ENCODE results near the gene MYH14. TPM values are rescaled to one million over a fixed set of nuclear protein-coding genes. Genes with fewer than 3 reads are reported as not detected.

The MYH14 gene
- total RNA-seq = 60.6 TPM

DNA sequence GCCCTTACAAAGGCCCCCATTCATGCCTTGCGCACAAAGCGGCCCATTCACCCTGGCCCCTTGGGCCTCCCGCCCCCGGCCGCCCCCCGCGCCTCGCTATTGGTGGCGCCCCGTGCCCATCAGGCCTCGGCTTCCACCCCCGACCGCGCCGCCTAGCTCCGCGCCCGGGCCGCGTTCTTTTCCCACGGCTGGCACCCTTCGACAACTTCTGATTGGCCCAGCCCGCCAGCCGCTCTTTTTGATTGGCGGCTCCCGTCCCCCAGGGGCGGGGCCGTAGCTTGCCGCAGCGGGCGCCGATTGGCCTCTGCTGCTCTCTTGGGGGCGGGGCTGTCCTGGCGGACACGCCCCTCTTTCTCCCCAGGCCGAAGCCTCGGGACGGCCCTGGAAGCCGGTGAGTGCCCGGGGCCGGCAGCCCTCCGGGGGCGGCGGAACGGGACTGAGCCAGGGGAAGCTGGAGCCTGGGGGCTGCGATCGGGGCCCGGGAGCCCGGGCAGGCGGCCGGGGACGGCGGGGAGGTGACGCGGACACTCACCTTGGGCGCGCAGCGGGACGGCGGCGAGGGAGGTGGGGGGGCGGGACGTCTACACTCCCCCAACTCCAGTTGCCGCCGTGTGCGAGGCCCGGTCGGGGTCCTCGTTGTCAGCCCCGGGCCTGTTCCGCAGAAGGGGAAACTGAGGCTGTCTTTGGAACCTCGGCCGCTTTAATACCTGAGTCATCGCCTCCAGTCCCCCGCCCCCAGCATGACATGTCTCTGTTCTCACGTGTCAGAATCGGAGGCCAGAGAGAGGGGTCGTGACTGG is at the start of gene MYH14:
MYH14 (plus strand) TSS at position 342 of the 800 bp plus-strand sequence. CDS start 6,744 bp downstream, outside the sequence.
- peak; percentile 97 for DNase-seq

DNA sequence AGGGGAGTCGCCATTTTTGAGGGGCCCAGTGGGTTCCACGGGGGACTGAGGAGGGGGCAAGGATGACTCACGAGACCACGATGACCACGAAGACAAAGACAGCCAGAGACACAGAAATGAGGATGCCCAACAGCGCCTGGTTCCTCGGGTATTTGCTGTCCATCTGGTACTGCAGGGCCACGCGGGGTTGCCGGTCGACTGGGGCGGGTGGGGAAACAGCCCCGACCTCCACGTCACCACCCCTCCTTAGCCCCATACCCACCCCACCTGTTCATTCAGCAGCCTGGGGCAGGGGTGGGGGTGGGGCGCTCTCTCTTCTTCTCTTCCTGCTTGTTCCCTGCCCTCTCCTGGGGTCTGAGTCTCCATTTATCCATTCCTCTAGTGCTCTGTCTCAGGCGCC is 48.9 kb upstream of the MYH14 start:
- no peak for DNase-seq

DNA sequence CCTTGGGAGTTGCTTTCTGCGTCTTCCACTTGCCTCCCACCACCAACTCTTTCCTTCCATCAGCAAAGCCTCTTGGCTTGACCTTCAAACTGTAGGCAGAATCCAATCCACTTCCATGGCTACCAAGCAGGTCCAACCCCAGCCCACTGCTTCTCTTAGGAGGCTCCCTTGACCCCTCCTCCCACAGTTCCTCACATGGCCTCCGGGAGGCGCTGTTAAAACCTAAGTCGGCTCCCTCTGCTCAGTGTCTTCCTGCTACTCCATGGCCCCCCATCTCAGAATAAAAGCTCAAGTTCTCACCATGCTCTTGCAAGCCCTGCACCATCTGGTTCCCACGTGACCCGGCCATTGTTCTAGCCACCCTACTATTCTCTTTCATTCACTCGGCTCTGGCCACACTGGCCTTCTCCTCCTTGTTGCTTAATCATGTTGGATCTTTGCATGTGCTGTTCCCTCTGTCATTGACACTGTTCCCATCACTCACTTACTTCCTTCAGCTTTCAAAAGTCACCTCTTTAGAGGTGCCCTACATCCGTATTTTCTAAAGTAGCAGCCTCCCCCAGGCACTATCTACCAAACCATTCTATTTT is 47.8 kb upstream of the MYH14 start:
- DNase-seq = no peak

DNA sequence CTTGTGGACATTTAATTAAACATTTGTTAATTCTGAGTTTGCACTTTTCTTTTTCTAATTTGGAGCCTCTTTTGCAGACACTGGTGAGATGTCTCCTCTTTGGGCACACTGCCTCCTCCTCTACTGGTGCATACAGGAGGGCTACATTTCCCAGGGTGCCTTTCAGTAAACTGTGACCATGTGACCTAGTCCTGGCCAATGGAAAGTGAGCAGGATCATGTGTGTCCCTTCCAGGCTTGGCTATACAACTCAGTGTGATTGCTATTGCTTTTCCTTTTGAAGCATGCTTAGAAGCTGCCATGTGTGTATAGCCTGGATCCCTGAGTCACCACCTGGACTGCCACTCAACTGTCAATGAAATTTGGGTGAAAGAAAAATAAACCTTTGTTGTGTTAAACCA is 44.8 kb upstream of the MYH14 start:
- DNase-seq = no peak

DNA sequence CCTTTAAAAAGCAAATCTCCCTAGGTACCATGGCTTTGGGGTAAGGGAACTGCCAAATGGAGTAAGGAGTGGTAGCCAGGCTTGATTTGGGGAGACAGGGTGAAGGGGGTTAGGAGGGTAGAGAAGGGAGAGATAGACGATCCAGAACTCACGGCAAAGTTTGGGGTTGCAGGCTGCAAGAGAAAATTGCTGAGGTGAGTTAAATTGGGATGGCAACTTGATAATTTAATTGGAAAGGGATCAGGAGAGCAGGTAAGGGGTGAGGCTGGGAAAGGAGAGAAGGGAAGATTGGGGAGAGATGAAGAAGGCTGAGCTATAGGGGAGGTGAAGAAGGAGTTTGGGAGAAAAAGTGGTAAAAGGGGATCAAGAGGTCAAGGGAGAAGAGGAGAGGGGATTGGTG is 44.3 kb upstream of the MYH14 start:
- DNase-seq = no peak

DNA sequence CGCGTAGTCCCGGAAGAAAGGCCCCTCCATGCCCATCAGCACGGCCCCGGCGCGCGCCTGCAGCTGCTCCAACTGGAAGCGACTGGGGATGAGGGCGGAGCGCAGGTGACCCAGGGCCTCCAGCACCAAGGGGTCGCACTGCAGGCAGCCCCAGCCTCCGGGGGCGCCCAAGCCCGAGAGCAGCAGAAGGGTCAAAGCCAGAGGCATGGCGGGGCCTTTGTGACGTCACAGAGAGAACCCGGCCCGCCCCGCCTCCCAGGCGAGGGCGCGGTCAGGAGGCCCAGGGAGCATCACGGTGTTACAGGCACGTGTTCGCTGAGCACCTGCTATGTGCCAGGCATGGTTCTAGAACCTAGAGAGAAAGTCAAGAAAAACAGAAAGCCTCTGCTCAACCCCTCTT is 40.4 kb upstream of the MYH14 start, which contains the start of gene IZUMO2:
IZUMO2 (minus strand) TSS at position 294 of the 400 bp plus-strand sequence; CDS start at position 207, 87 bp downstream.
- DNase-seq = peak; percentile 9

DNA sequence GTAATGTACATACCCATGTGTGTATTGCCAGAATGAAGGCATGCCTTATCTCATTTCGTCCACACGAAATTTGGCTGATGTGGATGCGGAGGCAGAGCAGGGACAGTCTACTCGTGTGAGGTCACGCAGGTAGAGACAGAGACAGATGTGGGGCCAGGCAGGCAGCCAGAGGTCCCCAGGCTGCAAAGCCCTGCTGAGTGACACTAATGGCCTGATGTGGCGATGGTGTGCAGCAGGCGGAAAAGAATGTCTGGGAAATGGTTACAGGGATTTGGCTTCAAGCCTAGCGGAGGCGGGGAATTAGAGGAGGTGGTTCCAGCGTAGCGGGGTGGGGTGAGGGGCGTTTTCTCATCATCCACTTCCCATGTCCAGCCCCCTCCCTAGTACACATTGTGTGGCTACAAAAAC is 36.1 kb upstream of the MYH14 start:
- DNase-seq = peak; percentile 95

DNA sequence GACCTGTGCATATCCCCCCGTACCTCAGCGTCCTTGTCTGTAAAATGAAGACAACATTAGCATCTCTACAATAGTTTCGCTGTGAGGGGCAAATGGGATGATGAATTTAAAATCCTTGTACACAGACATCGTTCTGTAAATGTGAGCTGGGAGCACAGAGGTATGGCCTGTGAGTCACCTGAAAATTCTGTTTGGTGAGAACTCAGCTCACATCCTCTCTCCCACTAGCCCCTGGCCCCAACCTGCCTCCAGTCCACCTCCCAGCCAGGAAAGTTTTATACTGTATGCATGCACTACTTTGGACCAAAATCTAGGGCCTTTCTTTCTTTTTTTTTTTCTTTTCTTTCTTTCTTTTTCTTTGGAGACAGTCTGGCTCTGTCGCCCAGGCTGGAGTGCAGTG is 31.7 kb upstream of the MYH14 start:
- DNase-seq = no peak

DNA sequence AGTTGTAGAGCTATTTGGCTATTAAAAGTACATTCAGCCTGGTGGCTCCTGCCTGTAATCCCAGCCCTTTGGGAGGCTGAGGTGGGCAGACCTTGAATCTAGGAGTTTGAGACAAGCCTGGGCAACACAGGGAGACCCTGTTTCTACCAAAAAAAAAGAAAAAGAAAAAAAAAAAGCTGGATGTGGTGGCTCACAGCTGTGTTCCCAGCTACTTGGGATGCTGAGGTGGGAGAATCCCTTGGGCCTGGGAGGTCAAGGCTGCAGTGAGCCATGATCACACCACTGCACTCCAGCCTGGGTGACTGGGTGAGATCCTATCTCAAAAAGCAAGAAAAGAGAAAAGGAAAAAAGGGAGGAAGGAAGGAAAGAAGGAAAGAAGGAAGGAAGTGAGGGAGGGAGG is 30.7 kb upstream of the MYH14 start:
- DNase-seq = no peak

DNA sequence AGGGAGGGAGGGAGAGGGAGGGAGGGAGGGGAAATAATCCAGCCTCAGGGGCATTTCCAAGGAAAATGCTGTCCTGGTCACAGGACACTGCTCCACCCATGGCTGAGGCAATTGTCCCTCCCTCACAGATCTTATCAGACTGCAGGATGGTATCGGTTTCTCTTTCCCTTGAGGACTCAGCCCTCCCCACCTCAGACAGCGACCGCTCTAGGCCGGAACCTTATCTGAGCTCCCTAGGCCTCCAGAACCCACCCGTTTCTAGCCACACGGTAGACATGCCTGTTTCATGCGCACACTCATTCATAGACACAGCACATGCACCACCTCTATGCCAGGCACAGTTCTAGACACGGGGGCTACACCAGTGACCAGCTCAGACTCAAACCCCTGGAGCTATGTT is 30.3 kb upstream of the MYH14 start:
- no peak for DNase-seq

DNA sequence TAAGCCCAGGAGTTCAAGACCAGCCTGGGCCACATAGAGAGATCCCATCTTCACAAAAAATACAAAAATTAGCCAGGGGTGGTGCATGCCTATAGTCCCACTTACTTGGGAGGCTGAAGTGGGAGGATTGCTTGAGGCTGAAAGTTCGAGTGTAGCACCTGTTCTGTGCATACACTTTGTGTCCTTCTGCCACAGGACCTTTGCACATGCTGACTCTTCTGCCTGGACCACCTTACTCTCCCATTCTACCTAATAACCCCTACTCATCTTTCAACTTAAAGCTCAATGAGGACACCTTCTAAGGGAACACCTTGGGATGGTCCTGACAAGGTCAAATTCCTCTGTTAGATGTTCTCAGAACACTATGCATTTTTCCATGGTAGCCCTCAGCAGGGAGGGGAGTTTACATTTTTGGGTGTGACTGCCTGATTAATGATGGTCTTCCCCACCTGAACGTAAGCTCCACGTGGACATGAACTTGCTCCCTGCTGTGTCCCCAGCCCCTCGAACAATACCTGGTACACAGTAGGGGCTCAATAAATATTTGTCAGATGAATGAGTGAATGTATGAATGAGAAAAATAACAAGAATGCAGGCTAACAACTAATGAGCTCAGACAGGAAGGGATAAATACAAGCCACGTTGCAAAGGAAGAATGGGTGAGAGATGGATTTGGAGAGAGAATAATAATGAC is 29.2 kb upstream of the MYH14 start:
- no peak for DNase-seq

DNA sequence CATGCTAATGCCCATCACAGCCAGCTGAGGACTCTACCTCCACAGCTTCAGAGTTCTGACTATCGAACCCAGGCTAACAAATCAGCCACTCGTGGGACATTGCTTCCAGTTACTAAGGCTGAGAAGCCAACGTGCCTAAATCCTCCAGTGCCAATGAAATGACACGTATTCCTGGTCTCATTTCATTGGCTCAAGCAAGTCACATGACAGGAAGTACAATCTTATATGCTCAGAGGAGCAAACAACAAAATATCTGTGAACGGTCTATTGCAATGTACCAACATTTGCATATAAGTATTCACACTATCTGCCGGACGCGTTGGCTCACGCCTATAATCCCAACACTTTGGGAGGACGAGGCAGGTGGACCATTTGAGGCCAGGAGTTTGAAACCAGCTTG is 27.5 kb upstream of the MYH14 start:
- DNase-seq = no peak

DNA sequence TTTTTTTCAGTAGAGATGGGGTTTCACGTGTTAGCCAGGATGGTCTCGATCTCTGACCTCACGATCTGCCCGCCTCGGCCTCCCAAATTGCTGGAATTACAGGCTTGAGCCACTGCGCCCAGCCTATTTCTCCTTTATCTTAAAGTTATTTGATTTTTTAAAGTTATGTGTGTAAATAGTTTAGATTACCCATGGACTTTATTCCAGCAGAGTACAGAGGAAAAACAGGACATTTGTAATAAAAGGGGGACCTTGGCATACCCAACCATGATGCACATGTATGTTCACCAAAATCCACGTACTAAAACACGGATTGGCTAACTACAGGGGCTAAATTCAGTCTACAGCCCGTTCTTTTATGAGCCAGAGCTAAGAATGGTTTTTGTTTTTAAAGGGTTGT is 26.6 kb upstream of the MYH14 start:
- no peak for DNase-seq

DNA sequence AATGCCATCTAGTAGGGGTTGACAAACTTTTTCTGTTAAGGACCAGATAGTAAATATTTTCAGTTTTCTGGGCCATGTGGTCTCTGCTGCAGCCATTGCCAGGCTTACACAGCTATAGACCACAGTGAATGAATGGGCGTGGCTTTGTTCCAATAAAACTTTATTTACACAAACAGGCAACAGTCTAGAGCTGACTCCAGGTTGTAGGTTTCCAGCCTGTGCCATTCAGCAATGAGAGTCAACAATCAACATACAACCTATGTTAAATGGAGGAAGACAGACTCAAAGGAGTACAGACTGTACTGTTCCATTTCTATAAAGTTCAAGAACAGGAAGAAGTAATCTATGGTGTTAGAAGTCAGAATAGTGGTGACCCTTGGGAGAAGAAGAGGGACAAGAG is 25.1 kb upstream of the MYH14 start:
- DNase-seq = no peak

DNA sequence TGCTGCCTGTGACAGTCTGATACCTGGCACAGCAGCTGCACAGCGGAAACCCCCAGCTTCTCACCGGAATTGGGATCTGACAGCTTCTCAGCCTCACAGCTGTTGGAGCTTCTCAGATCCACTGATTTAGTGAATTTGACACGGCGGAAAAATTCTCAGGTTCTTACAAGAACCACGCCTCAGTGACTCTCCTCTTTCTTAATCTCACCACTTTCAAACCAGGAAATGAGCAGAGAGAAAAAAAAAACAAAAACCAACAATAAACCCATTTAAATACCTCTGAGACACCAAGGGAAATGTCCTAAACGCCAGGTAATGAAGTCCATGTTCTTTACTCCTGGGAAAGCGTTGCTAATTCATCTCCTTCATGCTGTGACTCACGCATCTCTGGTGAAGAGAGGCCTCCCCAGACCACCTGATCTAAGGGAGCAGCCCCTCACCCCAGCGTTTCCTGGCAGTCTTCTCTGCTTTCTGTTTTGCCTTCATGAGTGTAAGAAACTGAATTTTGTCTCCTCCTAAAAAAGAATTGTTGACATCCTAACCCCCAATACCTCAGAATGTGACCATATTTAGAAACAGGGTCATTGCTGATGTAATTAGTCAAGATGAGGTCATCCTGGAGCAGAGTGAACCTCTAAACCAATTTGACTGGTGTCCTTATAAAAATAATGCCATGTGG is 24.4 kb upstream of the MYH14 start:
- DNase-seq = peak; percentile 88

DNA sequence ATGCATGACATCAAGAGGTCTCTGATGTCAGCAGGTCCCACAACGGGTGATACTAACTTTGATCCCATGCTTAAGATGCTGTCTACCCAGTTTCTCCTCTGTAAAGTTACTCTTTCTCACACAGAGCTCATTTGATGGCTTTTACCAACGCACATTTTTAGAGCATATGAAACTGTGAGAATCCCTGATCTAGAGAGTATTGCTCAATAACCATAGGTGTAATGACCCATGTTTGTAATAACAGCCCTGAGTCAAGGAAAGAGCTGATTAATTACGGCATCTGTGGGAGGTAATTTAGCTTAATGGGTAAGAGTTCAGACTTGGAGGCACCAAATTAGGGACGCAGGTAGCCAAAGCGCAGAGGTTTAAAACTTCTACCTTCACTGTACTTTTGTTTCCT is 22.3 kb upstream of the MYH14 start:
- DNase-seq = no peak

DNA sequence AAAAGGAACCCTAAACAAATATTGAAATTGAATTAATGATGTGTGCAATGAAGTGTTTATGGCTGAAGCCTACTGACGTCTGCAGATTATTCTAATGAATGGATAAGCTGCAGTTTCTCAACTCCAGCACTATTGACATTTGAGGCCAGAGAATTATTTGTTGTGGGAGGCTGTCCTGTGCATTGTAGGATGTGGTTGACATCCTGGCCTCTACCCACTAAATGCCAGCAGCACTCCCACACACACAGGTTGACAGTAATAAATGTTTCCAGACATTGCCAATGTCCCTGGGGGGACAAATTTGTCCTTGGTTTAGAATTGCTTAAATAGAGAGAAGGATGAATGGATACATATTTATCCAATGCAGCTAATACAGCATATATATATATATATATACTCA is 19.2 kb upstream of the MYH14 start:
- DNase-seq = no peak

DNA sequence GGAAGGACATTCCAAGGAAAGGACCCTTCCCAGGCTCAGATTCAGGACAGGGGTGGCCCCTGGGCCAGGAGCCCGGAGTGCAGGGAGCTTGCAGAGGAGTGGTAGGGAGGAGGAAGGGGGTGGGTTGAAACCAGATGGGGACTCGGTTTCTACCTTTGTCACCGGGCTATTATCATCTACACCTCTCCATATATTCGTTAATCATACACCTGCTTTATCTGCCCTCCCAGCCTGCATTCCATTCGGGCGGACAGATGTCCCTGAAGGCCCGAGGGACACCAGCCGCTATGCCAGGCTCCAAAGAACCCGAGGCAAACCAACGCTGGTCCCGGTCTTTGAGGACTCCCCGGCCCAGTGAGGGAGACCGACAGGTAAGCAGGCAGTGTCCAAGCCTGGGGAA is 15.5 kb upstream of the MYH14 start:
- DNase-seq = no peak

DNA sequence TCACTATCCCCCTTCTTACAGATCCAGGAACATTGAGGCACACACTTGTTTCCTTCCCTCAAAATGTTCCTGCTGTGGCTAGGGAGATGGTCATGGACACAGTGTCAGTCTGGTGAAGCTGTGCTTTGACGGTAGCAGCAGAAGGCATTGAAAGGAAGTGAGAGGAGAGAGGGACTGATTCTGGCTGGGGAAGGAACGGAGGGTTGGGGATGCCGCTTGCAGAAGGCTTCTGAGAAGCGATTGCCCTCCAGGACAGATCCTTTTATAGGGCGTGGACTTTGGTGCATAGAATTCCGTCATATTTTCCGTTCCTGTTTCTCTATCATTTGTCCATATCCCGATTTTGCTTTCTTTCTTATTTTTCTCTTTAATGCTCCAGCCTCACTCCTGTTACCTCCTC is 14.1 kb upstream of the MYH14 start:
- DNase-seq = no peak

DNA sequence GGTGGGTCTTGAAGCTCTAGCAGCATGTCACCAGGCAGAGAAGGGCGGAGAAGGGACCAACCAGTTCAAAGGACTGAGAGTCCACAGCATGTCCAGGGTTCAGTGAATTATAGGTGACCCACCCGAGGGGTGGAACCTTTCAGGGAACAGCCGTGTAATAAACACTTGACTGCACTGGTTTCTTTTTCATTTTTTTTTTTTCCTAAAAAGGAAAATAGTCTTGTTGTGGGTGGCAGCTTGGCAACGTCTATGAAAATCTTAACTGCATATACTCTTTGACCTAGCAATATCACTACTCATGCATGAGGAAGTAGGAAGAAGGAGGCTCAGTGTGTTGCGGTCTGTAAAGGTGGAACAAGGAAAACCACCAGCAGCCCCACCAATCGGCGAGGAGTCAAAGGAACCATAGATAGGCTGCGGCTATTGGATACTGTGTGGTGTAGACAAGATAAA is 13.0 kb upstream of the MYH14 start:
- DNase-seq = no peak

DNA sequence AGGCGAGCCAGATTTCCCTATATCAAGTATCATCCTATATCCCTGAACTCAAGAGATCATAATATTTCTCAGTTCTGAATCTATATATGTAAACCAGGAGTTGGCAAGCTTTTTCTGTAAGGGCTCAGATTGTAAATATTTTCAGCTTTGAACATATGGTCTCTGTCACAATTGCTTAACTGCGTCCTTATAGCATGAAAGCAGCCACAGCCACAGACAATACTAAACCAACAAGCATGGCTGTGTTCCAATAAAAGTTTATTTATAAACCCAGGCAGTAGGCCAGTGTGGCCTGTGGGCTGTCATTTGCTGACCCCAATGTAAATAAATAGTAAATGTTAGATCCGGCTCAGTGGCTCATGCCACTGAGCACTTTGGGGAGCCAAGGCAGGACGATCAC is 12.2 kb upstream of the MYH14 start:
- peak; percentile 64 for DNase-seq

DNA sequence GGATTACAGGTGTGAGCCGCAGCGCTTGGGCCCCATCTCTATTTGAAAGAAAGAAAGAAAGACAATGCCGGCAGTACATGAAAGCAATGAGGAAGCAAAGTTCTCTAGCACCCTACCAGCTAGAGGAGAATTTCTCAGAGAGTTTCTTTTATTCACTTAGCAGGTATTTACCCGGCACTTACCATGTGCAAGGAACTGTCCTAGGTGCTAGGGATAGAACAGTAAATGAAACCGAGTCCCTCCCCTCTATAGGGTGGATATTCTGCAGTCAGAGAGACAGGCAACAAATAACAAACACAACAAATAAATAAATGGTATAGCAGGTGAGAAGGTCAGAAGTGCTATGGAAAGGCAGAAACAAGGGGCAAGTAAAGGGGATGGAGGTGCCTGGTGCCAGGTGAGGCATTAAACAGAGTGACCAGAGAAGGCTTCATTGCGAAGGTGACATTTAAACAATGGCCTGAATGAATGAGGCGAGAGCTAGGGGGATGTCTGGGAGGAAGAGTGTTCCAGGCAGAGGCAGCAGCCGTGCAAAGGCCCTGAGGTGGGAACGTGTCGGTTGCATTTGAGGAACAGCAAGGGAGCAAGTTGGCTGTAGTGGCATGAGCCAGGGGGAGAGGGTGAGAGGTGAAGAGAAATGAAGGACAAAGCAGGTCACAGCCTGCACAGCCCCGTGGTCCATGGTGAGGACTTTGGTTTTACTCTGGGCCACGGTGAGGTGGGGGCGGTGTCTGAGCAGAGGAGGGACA is 10.8 kb upstream of the MYH14 start:
- no peak for DNase-seq
